T follicular helper cell (primary cell): Measurements from ENCODE around the gene SMC1B.
"Not testable (repeated sequence)": the region's sequence is repeated elsewhere in the genome, so short reads cannot be mapped to it uniquely, and the experiment has no call there.

Experiments
- DNase-seq: peaks from one replicate; pipeline ENCODE4 v3.0.0-alpha.2; 2020; ENCODE audit warnings: low read depth

The SMC1B gene

DNA sequence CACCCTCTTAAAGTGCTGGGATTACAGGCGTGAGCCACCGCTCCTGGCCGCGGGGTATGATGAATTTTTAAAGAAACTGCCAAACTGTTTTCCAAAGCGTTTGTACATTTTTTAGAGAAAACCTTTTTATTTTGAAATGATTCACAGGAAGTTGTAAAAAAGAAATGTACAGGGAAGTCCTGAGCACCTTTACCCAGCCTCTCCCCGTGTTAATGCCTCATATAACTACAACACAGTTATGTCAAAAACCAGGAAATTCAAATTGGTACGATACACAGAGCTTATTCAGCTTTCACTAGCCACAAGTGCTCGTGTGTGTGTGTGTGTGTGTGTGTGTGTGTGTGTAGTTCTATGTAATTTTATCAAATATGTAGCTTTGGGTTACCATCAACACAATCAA, 110.6 kb downstream of the SMC1B start:
- no peak for DNase-seq

DNA sequence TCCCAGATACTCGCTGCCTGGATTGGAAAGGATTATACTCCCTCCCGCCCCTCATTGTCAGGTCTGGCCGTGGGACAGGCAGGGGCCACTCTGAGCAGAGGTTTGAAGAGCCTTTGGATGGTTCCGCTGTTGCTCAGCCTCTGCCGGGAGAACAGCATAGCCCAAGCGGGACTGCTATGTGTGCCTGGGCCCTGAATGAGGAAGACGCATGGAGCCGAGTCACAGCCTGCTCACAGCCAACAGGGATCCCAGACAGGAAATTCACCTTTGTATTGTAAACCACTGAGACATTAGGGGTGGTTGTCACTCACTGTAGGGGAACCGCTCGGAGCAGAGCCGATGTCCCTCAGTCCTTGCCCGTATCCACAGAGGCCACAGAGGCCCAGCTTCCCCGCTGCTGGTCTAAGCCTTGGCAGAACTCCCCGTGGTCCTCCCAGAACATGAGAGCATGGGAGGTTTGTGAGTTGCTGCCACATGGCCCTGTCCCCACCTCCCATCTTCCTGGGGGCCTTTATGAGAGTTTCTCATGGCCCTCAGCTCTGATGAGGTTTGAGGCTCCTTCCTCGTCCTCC, 114.4 kb downstream of the SMC1B start:
- DNase-seq = no peak

- DNase-seq = peak; percentile 6
Observed at GRCh38 chr22:45296628-45297297, 116.6 kb downstream of the SMC1B start.

GRCh38 chr22:45295492-45295891, 117.9 kb downstream of the SMC1B start:
- DNase-seq = no peak

DNA sequence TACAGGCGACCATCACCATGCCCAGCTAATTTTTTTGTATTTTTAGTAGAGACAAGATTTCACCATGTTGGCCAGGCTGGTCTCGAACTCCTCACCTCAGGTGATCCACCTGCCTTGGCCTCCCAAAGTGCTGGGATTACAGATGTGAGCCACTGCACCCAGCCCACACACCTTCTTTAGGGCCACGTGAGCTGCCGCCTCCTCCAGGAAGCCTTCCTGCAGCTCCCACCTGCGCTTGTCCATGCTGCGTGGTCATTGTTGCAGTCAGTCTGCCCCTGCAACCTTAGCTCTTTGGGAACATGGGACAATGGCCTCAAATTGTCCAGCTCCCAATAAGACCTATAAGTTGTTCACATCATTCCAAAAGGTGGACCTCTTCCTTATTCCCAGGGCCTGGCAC, 118.4 kb downstream of the SMC1B start:
- not testable (repeated sequence) for DNase-seq
